ENCODE results near the gene SPDYC.

- TF ChIP-seq ISL1 (CRISPR knock-in tag; IDR thresholded peaks at IDR 0.05), result no peak
- TF ChIP-seq RARB (CRISPR knock-in tag; IDR thresholded peaks at IDR 0.05), result no peak
- TF ChIP-seq, protein P1, sequence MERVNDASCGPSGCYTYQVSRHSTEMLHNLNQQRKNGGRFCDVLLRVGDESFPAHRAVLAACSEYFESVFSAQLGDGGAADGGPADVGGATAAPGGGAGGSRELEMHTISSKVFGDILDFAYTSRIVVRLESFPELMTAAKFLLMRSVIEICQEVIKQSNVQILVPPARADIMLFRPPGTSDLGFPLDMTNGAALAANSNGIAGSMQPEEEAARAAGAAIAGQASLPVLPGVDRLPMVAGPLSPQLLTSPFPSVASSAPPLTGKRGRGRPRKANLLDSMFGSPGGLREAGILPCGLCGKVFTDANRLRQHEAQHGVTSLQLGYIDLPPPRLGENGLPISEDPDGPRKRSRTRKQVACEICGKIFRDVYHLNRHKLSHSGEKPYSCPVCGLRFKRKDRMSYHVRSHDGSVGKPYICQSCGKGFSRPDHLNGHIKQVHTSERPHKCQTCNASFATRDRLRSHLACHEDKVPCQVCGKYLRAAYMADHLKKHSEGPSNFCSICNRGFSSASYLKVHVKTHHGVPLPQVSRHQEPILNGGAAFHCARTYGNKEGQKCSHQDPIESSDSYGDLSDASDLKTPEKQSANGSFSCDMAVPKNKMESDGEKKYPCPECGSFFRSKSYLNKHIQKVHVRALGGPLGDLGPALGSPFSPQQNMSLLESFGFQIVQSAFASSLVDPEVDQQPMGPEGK (CRISPR knock-in tag; IDR thresholded peaks at IDR 0.05; ENCODE audit: borderline replicate concordance), result no peak
- no peak for TF ChIP-seq POU6F1 (CRISPR knock-in tag; IDR thresholded peaks at IDR 0.05; ENCODE audit: borderline replicate concordance, low read depth)
- no peak for TF ChIP-seq PPARA (CRISPR knock-in tag; IDR thresholded peaks at IDR 0.05; ENCODE audit: borderline replicate concordance)
- TF ChIP-seq ZFP3 (CRISPR knock-in tag; IDR thresholded peaks at IDR 0.05), result no peak
Observed at GRCh38 chr11:65124480-65125196, 45.4 kb upstream of the SPDYC start.
